ENCODE measurements around the gene IL1RAPL2.
A peak's percentile ranks its signal among the peaks of the same experiment; 100 is the strongest.
"Not testable (repeated sequence)": the region's sequence is repeated elsewhere in the genome, so short reads cannot be mapped to it uniquely, and the experiment has no call there.

IL1RAPL2 gene

GRCh38 chrX:105805655-105806054 is 1239.7 kb downstream of the IL1RAPL2 start:
- H3K4me3 ChIP-seq (ENCODE audit: low read depth, low read length); POLR2A ChIA-PET; CTCF ChIA-PET; H3K4me1 ChIP-seq (ENCODE audit: control insufficient read depth, insufficient read depth, low read length); H3K36me3 ChIP-seq (ENCODE audit: control insufficient read depth in 2 of 2, insufficient read depth in 1 of 2, low read length in 2 of 2); H3K9me3 ChIP-seq (ENCODE audit: control insufficient read depth, insufficient read depth, low read depth, low read length); H3K27ac ChIP-seq (ENCODE audit: extremely low read depth, low read depth, low read length): not testable (repeated sequence)
- TF ChIP-seq ZNF146 (tag by site-specific recombination; IDR thresholded peaks at IDR 0.05), result peak; percentile 78
- TF ChIP-seq, protein P1, sequence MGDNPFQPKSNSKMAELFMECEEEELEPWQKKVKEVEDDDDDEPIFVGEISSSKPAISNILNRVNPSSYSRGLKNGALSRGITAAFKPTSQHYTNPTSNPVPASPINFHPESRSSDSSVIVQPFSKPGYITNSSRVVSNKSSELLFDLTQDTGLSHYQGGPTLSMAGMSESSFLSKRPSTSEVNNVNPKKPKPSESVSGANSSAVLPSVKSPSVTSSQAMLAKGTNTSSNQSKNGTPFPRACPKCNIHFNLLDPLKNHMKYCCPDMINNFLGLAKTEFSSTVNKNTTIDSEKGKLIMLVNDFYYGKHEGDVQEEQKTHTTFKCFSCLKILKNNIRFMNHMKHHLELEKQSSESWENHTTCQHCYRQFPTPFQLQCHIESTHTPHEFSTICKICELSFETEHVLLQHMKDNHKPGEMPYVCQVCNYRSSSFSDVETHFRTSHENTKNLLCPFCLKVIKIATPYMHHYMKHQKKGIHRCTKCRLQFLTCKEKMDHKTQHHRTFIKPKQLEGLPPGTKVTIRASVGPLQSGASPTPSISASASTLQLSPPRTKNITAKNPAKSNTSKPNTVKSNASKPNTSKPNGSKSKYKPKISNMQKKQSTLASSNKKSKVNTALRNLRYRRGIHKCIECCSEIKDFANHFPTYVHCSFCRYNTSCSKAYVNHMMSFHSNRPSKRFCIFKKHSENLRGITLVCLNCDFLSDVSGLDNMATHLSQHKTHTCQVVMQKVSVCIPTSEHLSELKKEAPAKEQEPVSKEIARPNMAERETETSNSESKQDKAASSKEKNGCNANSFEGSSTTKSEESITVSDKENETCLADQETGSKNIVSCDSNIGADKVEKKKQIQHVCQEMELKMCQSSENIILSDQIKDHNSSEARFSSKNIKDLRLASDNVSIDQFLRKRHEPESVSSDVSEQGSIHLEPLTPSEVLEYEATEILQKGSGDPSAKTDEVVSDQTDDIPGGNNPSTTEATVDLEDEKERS (tag by site-specific recombination; IDR thresholded peaks at IDR 0.05), result 0 out of 2 replicates have a peak, but pooled peaks have one; percentile 68

DNA sequence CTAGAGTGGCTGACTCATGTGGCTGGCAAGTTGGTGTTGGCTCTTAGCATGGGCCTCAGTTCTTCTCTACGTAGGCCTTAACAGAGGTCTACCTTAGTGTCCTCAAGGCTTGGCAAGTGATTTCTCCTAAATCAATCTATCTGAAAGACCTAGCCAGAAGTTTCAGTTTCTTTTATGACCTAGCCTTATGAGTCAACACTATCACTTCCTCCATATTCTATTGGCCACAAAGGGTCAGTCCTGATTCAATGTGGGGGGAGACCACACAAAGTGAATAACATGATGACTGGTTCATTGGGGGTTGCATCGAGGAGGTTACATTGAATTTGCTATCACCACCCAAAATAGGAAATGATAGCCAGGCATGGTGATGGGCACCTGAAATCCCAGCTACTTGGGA is 1250.5 kb downstream of the IL1RAPL2 start:
- no peaks in the 10 kb centered on the region for H3K4me1 ChIP-seq (ENCODE audit: control insufficient read depth, insufficient read depth, low read length)
- no peak overlapping the region for H3K27ac ChIP-seq (ENCODE audit: extremely low read depth, low read depth, low read length)
- no peaks in the 10 kb centered on the region for H3K36me3 ChIP-seq (ENCODE audit: control insufficient read depth in 2 of 2, insufficient read depth in 1 of 2, low read length in 2 of 2)
- H3K4me3 ChIP-seq (ENCODE audit: low read depth, low read length), result no peak overlapping the region
- TF ChIP-seq ZNF521 (tag by site-specific recombination; IDR thresholded peaks at IDR 0.05), result no peak
- TF ChIP-seq, protein P2, sequence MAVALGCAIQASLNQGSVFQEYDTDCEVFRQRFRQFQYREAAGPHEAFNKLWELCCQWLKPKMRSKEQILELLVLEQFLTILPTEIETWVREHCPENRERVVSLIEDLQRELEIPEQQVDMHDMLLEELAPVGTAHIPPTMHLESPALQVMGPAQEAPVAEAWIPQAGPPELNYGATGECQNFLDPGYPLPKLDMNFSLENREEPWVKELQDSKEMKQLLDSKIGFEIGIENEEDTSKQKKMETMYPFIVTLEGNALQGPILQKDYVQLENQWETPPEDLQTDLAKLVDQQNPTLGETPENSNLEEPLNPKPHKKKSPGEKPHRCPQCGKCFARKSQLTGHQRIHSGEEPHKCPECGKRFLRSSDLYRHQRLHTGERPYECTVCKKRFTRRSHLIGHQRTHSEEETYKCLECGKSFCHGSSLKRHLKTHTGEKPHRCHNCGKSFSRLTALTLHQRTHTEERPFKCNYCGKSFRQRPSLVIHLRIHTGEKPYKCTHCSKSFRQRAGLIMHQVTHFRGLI (tag by site-specific recombination; IDR thresholded peaks at IDR 0.05), result no peak
- TF ChIP-seq ZNF776 (tag by site-specific recombination; IDR thresholded peaks at IDR 0.05; ENCODE audit: borderline replicate concordance), result no peak
- TF ChIP-seq GLIS1 (tag by site-specific recombination; IDR thresholded peaks at IDR 0.05), result no peak
- TF ChIP-seq SCRT1 (tag by site-specific recombination; IDR thresholded peaks at IDR 0.05; ENCODE audit: borderline replicate concordance), result no peak
- no peak for TF ChIP-seq ZNF600 (tag by site-specific recombination; IDR thresholded peaks at IDR 0.05)
- no peaks in the 10 kb centered on the region for H3K9me3 ChIP-seq (ENCODE audit: control insufficient read depth, insufficient read depth, low read depth, low read length)
- POLR2A ChIA-PET, result no interaction called here
- CTCF ChIA-PET, result interaction anchor here (0.7 kb wide), 1 partner anchor 827 kb away, joined by 3 read pairs; no protein-coding TSS in a partner anchor

All from HEK293 (cell line).